ENCODE results near the gene GPR61.

Gene GPR61

DNA sequence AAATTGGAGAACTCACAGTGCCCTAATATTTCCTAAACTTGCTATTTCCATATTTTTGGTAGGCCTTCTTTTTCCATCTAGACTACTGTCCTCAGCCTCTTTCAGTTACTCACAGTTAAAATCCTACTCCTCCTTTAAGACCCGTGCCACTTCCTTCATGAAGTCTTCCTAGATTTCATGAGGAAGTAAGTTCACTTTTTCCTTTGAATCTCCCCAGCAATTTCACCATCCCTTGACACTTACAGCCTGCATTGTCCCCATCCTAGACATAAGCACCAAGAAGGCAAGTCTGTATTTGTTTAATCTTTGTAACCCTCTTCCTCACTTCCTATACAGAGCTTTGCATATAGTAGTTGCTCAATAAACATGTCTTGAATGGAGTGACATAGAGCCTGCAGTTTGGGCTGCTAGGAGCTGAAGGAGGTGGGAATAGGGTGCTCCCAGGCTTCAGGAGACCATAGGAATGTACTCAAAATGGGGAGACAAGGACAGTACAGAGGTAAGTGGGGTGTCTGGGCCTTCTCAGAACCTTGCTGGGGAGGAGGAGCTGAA is 5.3 kb upstream of the GPR61 start:
- H3K27me3 ChIP-seq (ENCODE audit: insufficient read depth, poor library complexity, severe bottlenecking), result no peaks in the 10 kb centered on the region
- no peak for TF ChIP-seq POLR2AphosphoS5 (IDR thresholded peaks at IDR 0.05; ENCODE audit: low read depth)
- TF ChIP-seq SPI1 (IDR thresholded peaks at IDR 0.05; ENCODE audit: borderline replicate concordance, low read depth), result no peak
- DNase-seq (ENCODE audit: low read depth in 1 of 2, low spot score in 1 of 2), result no peak
- no peak overlapping the region for H3K27ac ChIP-seq (replicated peaks)
- H3K4me3 ChIP-seq (replicated peaks; ENCODE audit: insufficient read depth, low read length), result no peak overlapping the region

DNA sequence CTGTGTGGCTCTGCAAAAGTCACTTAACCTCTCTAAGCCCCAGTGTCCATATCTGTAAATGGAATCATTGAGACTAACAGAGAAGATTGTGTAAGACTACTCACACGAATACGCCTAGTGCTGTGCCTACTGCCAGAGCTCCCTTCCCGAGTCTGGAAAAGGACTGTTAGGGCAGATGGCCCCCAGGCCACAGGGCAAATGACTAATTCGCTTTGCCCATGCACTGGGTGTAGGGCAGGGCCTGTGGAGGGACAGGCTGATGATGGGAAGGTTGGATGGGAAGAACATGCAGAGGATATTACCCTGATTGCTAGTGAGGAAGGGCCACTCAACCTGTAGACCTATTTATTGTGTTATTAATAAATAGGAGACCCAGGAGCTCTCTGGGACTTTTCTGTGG is 4.2 kb upstream of the GPR61 start:
- DNase-seq (ENCODE audit: low read depth in 1 of 2, low spot score in 1 of 2), result peak in 1 of 2 experiments; percentile 30
- Histone ChIP-seq H3K27me3 (ENCODE audit: insufficient read depth, poor library complexity, severe bottlenecking) (no peaks in the 10 kb centered on the region), H3K27ac (replicated peaks) (no peak overlapping the region), H3K4me3 (replicated peaks; ENCODE audit: insufficient read depth, low read length) (no peak overlapping the region)
- no peak for TF ChIP-seq POLR2AphosphoS5 (IDR thresholded peaks at IDR 0.05; ENCODE audit: low read depth)
- no peak for TF ChIP-seq GABPA (IDR thresholded peaks at IDR 0.05; ENCODE audit: low read depth)
- TF ChIP-seq, protein P1, sequence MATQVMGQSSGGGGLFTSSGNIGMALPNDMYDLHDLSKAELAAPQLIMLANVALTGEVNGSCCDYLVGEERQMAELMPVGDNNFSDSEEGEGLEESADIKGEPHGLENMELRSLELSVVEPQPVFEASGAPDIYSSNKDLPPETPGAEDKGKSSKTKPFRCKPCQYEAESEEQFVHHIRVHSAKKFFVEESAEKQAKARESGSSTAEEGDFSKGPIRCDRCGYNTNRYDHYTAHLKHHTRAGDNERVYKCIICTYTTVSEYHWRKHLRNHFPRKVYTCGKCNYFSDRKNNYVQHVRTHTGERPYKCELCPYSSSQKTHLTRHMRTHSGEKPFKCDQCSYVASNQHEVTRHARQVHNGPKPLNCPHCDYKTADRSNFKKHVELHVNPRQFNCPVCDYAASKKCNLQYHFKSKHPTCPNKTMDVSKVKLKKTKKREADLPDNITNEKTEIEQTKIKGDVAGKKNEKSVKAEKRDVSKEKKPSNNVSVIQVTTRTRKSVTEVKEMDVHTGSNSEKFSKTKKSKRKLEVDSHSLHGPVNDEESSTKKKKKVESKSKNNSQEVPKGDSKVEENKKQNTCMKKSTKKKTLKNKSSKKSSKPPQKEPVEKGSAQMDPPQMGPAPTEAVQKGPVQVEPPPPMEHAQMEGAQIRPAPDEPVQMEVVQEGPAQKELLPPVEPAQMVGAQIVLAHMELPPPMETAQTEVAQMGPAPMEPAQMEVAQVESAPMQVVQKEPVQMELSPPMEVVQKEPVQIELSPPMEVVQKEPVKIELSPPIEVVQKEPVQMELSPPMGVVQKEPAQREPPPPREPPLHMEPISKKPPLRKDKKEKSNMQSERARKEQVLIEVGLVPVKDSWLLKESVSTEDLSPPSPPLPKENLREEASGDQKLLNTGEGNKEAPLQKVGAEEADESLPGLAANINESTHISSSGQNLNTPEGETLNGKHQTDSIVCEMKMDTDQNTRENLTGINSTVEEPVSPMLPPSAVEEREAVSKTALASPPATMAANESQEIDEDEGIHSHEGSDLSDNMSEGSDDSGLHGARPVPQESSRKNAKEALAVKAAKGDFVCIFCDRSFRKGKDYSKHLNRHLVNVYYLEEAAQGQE (IDR thresholded peaks at IDR 0.05; ENCODE audit: insufficient replicate concordance, low read depth), result no peak
- TF ChIP-seq SPI1 (IDR thresholded peaks at IDR 0.05; ENCODE audit: borderline replicate concordance, low read depth), result no peak
- TF ChIP-seq, protein P2, sequence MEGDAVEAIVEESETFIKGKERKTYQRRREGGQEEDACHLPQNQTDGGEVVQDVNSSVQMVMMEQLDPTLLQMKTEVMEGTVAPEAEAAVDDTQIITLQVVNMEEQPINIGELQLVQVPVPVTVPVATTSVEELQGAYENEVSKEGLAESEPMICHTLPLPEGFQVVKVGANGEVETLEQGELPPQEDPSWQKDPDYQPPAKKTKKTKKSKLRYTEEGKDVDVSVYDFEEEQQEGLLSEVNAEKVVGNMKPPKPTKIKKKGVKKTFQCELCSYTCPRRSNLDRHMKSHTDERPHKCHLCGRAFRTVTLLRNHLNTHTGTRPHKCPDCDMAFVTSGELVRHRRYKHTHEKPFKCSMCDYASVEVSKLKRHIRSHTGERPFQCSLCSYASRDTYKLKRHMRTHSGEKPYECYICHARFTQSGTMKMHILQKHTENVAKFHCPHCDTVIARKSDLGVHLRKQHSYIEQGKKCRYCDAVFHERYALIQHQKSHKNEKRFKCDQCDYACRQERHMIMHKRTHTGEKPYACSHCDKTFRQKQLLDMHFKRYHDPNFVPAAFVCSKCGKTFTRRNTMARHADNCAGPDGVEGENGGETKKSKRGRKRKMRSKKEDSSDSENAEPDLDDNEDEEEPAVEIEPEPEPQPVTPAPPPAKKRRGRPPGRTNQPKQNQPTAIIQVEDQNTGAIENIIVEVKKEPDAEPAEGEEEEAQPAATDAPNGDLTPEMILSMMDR (IDR thresholded peaks at IDR 0.05; ENCODE audit: insufficient read depth, low read length), result no peak

DNA sequence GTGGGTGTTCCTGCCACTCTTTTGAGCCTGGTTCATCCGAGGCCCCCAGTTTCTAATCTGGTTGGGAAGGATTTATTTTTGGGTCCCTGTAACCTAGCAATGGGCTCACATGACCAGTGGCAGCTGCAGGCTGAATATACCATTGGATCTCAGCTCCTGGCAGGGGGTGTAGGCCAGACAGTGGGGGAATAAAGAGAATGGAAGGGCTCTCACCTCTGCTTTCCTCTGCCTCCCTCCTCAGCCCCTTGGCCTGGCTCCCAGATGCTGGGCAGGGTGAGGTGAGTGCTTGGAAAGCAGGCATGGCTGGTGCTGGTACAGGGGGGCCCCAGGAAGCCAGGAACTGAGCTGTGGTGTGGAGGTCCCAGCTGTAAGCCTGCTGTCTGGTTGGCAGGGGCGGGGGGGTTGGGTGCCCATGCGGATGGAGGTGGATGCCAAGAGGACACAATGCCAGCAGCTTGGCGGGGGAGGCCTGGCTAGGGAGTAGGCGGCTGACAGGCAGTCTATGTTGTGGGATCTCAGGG is 3.6 kb upstream of the GPR61 start:
- TF ChIP-seq SPI1 (IDR thresholded peaks at IDR 0.05; ENCODE audit: borderline replicate concordance, low read depth) (no peak), POLR2AphosphoS5 (IDR thresholded peaks at IDR 0.05; ENCODE audit: low read depth) (no peak)
- DNase-seq (ENCODE audit: low read depth in 1 of 2, low spot score in 1 of 2), result no peak
- H3K27ac ChIP-seq (replicated peaks), result no peak overlapping the region
- H3K27me3 ChIP-seq (ENCODE audit: insufficient read depth, poor library complexity, severe bottlenecking), result no peaks in the 10 kb centered on the region
- no peak overlapping the region for H3K4me3 ChIP-seq (replicated peaks; ENCODE audit: insufficient read depth, low read length)

DNA sequence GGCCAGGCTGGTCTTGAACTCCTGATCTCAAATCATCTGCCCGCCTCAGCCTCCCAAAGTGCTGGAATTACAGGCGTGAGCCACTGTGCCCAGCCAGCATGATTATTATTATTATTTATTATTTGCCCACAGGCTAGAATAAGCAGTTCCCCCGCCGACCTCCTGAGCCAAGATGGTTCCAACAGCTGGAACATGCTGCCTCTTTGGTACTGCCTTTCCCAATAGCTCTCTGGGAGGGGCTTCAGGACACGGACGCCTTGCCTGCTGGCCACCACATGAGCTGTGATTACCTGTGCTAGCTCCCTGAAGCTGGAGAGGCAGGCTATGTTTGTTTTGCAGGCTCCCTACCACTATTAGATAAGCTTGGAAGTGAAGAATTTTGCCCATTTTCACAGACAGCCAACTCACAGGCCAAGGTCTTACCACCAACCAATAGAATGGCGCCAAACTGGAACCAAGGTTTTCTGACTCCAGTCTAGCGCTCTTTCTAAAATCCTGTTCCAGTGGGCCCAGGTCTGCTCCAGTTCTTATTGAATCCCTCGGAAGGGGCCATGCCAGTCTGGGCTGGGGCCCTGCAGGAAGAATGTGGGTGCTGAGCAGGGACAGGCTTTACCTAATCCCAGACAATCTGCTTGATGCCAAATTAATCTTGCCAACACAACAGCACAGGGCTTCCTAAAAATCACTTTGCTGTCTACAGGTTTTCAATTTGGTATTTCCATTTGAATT is 2.1 kb upstream of the GPR61 start:
- no peak overlapping the region for H3K27ac ChIP-seq (replicated peaks)
- TF ChIP-seq POLR2AphosphoS5 (IDR thresholded peaks at IDR 0.05; ENCODE audit: low read depth), result no peak
- TF ChIP-seq, protein P2 (IDR thresholded peaks at IDR 0.05; ENCODE audit: insufficient read depth, low read length), result no peak
- no peak for TF ChIP-seq SPI1 (IDR thresholded peaks at IDR 0.05; ENCODE audit: borderline replicate concordance, low read depth)
- no peak for TF ChIP-seq GABPA (IDR thresholded peaks at IDR 0.05; ENCODE audit: low read depth)
- TF ChIP-seq, protein P1 (IDR thresholded peaks at IDR 0.05; ENCODE audit: insufficient replicate concordance, low read depth), result no peak

More for the DNA sequence above, 2.1 kb upstream of the GPR61 start:
- Histone ChIP-seq H3K27me3 (ENCODE audit: insufficient read depth, poor library complexity, severe bottlenecking) (no peaks in the 10 kb centered on the region), H3K4me3 (replicated peaks; ENCODE audit: insufficient read depth, low read length) (no peak overlapping the region)
- no peak for DNase-seq (ENCODE audit: low read depth in 1 of 2, low spot score in 1 of 2)

Measured in HL-60 (cell line).